VCaP (cell line): Measurements from ENCODE around the gene WDFY4.

Source experiments
- H3K27ac ChIP-seq: fragments of 450-650 bp; 2 replicates; pipeline ENCODE4 v1.5.1; 2017
- CTCF ChIP-seq: fragments of 450-650 bp; conservative IDR thresholded peaks from 2 replicates; pipeline ENCODE4 v1.5.1; 2017; ENCODE audit warnings: mild to moderate bottlenecking, moderate library complexity

WDFY4 gene

DNA sequence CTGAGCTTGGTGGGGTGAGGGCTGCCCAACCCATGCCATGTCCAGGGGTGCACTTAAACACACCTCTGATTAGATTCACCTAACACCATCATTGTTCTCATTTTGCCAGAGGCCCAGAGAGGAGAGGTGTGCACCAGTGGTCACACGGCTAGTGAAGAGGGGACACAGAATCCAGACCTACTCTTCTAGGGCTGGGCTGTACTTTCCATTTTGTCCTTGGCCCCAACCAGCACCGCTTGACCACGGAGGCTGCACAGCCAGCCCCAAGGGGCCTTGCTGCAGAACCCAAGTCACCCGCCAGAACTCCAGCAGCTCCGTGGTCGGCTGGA lies 246 bp upstream of the WDFY4 start:
- no peak overlapping the region for H3K27ac ChIP-seq
- no peak for TF ChIP-seq CTCF

GRCh38 chr10:48685731-48686130 lies 1.1 kb downstream of the WDFY4 start:
- no peak for TF ChIP-seq CTCF
- H3K27ac ChIP-seq: no peak overlapping the region

DNA sequence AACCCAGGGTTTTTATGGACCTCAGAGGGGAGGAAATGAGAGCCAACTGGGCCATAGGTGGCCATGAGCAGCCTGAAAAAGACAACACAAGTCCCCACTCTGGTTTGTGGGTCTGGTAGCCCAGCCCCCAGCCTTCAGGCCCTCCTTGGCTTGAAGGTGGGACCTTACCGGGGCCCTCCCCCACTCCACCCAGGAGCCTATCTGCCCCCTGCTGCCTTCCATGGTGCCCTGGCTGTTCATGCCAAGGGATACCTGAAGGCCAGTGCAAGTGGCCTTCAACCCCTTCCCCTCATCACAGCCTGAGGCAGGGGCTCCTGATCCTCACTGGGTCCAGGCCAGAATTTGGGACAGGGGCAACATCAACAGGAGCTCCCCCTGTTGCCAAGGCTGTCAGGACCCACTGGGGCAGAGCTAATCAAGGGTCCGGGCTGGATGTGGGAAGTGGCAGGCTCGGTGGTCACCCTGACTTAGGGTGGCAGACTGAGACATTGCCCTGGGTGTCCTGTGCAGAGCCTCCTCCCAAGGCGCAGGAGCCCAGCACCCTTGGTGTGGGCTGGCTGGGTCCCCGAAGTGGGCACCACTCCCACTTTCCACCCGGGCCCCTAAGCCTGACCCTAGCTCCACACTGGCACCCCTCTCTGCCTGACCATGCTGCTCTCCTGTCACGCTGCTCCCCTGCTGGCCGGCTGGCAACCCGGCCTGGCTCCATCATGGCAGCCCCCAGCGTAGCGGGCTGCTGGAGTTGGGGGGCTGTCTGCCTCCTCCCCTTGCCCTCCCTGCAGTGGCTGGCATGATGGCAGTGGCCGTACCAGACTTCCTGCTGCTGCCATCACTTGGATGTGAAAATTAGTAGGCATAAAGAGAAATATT lies 6.4 kb downstream of the WDFY4 start:
- no peak for TF ChIP-seq CTCF
- no peak overlapping the region for H3K27ac ChIP-seq

- TF ChIP-seq CTCF: no peak
- no peak overlapping the region for H3K27ac ChIP-seq
Measured at GRCh38 chr10:48691812-48692528, 7.3 kb downstream of the WDFY4 start.

DNA sequence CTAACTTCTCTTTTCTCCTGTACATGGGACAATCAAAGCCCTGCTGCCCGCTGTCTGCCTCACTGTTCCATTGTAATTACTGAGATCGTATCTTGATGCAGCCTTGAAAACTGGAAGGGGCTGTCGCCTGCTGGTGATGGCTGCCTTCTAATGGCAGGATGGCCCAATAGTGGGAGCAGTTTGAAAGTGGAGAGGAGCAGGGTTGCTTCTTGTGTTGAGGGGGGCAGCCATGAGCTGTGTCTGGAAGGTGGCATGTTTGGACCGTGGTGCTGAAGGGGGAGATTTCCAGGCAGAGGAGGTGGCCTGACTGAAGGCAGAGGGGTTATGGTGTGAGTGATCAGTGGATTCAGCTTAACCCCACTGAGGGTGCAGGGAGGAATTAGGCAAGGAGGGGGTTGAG lies 8.1 kb downstream of the WDFY4 start:
- no peak for TF ChIP-seq CTCF
- H3K27ac ChIP-seq: no peak overlapping the region

DNA sequence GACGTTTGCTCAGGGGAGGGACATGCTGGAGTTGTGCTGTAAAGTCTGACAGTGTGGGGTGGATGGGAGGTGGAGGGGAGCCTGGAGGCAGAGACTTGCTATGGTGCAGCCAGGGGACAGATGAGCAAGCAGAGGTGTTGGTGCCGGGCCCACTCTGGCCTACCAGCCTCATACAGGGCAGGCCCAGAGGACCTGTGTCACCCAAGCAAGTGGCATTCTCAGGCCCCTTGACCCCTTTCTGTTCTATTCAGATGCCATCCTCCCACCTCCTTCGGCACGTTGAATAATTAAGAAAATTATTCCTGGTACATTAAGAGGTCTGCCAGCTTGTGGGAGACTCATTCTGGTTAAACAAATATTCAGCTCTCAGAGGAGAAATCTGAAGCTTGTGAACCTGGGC lies 8.5 kb downstream of the WDFY4 start:
- no peak for TF ChIP-seq CTCF
- H3K27ac ChIP-seq: no peak overlapping the region

DNA sequence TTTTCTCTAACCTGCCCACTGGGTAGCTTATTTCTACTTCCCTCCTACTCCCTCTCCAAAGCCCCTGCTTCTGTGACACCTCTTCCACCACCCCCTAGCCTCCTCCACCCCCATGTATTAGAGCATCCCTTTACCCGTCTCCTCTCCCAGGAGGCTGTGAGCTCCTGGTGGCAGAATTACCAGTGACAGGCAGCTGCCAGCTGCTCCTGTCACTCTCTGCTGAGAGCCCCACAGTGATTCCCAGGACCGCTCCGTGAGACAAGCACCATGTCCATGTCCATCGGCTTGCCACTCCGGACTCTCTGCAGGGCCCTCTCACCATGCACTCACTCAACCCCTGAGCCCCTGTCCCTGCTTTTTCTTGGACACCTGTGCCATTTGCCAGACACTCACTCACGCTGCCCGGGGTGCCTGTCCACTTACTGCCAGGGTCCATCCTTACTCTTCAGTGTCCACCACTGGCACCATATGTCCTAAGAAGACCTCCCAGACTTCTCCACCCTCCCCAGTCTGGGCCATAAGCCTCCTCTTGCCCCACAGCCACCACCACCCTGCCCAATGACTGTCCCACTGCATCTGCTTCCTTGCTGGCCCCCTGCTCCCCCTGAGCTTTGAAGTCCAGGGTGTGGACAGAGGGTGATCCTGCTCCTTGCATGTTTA lies 9.8 kb downstream of the WDFY4 start:
- H3K27ac ChIP-seq: no peak overlapping the region
- no peak for TF ChIP-seq CTCF
